Measurements from ENCODE around the gene PTPRD. TPM values are rescaled to one million over a fixed set of nuclear protein-coding genes. Genes with fewer than 3 reads are reported as not detected.

Gene PTPRD
- total RNA-seq, 2 experiments from 2014 or later: 0.10 TPM; not detected in 1

DNA sequence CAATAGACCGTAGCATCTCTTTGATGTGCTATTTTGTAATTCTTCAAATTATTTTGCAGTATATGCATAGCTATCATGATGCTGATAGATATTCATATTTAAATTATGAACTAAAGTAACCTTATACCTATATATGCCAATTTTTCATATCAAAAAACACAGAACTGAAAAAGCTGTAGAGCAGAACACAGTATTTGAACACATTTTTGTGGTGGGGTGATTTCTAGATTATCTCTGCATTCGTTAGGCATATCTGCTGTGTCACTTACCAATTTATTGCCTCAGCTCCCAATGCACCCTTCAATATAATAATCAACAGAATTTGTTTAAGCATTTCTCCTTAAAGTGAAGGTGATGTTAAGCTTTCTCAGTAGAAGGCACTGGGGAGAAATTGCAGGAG, 998.2 kb downstream of the PTPRD start:
- H3K36me3 Mint-ChIP-seq: no peaks in the 10 kb centered on the region
- H3K4me1 Mint-ChIP-seq (ENCODE audit: low read depth): no peaks in the 10 kb centered on the region
- intact Hi-C loops (cut with micrococcal nuclease): no loop called here
- no peak overlapping the region for H3K4me3 Mint-ChIP-seq
- H3K27ac Mint-ChIP-seq: no peak overlapping the region
- DNase-seq: no peak
- ChIA-PET CTCF (no interaction called here), POLR2A (no interaction called here)
- no peaks in the 10 kb centered on the region for H3K27me3 Mint-ChIP-seq
- peaks cover 4% of the 10 kb centered on the region for H3K9me3 Mint-ChIP-seq

DNA sequence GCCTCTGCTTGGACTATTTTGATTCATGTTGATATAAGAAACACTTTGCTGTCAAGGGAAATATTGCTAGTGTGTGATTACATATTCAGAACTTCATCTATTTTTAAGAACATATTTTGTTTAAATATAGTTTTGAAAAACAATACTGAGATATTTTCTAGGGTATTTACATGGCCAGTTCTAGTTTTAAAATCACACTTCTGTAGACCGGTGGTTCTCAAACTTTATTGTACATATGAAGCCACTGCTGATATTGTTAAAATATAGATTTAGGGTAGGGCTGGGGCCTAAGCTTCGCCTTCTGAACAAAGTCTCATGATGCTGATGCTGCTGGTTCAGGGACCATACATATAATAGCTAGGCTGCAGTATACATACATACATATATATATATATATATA, 1000.0 kb downstream of the PTPRD start:
- CTCF ChIA-PET: no interaction called here
- Mint-ChIP-seq H3K4me1 (ENCODE audit: low read depth) (no peaks in the 10 kb centered on the region), H3K36me3 (no peaks in the 10 kb centered on the region), H3K27me3 (no peaks in the 10 kb centered on the region), H3K9me3 (peaks cover 4% of the 10 kb centered on the region), H3K4me3 (no peak overlapping the region), H3K27ac (no peak overlapping the region)
- no peak for DNase-seq
- POLR2A ChIA-PET: no interaction called here
- intact Hi-C loops (cut with micrococcal nuclease): no loop called here

DNA sequence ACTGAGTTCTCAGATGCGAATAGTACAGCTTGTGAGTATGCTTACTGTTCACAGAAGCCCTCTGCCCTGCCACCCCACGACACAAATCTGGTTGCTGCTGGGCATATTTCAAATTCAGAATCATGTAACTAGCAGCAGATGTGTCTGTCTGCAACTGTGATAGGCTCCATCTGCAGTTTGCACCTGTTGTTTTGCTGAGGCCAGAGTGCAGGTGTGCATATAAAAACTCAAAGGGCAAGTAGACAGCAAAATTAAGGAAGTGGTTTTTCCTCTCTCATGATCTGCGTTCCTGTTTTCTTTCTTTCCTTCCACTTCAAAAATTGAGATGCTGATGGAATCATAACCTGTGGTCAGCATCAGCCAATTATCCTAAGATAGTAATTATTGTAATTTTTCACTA, 1000.5 kb downstream of the PTPRD start:
- peaks cover under 1% of the 10 kb centered on the region for H3K9me3 Mint-ChIP-seq
- H3K36me3 Mint-ChIP-seq: no peaks in the 10 kb centered on the region
- H3K27me3 Mint-ChIP-seq: no peaks in the 10 kb centered on the region
- H3K4me3 Mint-ChIP-seq: no peak overlapping the region
- ChIA-PET CTCF (no interaction called here), POLR2A (no interaction called here)
- no peak overlapping the region for H3K27ac Mint-ChIP-seq
- DNase-seq: no peak
- intact Hi-C loops (cut with micrococcal nuclease): no loop called here
- no peaks in the 10 kb centered on the region for H3K4me1 Mint-ChIP-seq (ENCODE audit: low read depth)

DNA sequence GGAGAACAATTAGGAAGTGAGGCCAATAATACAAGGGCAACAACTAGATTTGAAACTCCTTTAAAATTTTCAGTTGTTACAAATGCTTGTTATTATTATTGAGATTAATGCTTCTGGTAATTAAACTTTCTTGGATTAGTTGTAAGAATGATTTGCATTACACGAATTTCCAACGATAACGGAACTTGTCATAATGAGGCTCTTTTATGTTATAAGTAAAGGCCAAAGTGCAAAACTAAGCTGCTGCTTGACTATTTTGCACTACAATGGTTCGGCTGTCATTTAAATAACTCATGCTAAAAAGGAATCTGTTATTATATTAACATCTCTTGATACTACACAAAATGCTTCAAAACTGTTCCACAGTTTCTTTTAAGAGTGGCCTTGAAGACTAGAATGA, 1007.1 kb downstream of the PTPRD start:
- Mint-ChIP-seq H3K27ac (no peak overlapping the region), H3K4me1 (ENCODE audit: low read depth) (no peaks in the 10 kb centered on the region), H3K27me3 (no peaks in the 10 kb centered on the region), H3K36me3 (no peaks in the 10 kb centered on the region), H3K4me3 (no peak overlapping the region), H3K9me3 (peaks cover 2% of the 10 kb centered on the region)
- CTCF ChIA-PET: no interaction called here
- intact Hi-C loops (cut with micrococcal nuclease): loop anchor here (1.0 to 5.0 kb wide), 2 partner anchors 185 to 337 kb away; no protein-coding TSS in a partner anchor
- POLR2A ChIA-PET: no interaction called here
- DNase-seq: no peak

DNA sequence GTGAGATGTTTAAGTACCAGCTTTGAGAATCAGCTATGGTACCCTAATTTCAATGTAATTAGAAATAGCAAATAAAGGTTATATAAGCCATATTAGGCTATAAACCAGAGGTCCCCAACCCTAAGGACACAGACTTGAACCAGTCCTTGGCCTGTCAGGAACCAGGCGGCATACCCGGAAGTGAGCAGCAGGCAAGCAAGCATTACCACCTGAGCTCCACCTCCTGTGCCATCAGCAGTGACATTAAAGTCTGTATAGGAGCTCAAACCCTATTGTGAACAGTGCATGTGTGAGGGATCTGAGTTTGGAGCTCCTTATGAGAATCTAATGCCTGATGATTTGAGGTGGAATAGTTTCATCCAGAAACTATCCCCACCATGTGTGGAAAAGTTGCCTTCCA, 1009.5 kb downstream of the PTPRD start:
- H3K27ac Mint-ChIP-seq: no peak overlapping the region
- POLR2A ChIA-PET: no interaction called here

DNA sequence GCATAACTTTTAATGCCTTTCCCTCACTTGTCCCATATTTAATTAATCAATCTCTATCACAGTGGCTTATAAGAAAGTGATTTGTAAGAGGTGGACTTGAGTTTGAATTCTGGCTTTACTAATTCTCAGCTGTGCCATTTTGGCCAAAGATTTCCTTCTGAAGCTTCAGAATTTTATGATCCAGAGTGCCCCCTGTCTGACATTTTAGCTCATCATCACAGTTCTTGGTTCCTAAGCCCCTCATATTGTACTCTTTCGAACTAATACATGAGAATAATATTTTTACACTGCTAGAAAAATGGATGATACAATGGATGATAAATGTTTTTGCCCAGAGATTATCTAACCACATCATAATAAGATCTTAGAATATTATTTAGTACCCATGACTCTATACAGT, 1014.1 kb downstream of the PTPRD start:
- no peaks in the 10 kb centered on the region for H3K36me3 Mint-ChIP-seq
- H3K27ac Mint-ChIP-seq: no peak overlapping the region
- no peak for DNase-seq
- H3K4me1 Mint-ChIP-seq (ENCODE audit: low read depth): no peaks in the 10 kb centered on the region
- no peak overlapping the region for H3K4me3 Mint-ChIP-seq
- intact Hi-C loops (cut with micrococcal nuclease): no loop called here
- no peaks in the 10 kb centered on the region for H3K27me3 Mint-ChIP-seq
- peaks cover 2% of the 10 kb centered on the region for H3K9me3 Mint-ChIP-seq
- CTCF ChIA-PET: no interaction called here
- POLR2A ChIA-PET: no interaction called here

More for the DNA sequence above, 1009.5 kb downstream of the PTPRD start:
- DNase-seq: no peak
- H3K9me3 Mint-ChIP-seq: peaks cover 2% of the 10 kb centered on the region
- no peaks in the 10 kb centered on the region for H3K36me3 Mint-ChIP-seq
- CTCF ChIA-PET: no interaction called here
- H3K27me3 Mint-ChIP-seq: no peaks in the 10 kb centered on the region
- intact Hi-C loops (cut with micrococcal nuclease): no loop called here
- H3K4me1 Mint-ChIP-seq (ENCODE audit: low read depth): no peaks in the 10 kb centered on the region
- no peak overlapping the region for H3K4me3 Mint-ChIP-seq

DNA sequence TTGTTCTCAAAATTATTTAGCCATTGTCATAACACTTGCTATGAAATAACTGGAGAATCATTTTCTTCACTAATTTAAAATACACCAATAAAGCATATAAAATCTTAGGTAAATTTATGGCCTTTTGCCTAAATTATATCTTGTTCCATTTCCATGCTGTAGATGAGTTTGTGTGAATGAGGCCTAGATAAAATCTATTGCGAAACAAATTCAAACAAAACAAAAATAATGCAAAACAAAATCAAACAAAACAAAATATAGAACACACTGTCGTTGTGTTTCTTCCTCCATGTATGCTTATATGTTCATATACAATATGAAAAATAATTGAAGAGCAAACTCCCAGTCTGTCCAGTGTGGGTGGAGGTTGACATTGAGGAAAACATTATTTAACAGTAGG, 1020.7 kb downstream of the PTPRD start:
- H3K9me3 Mint-ChIP-seq: peaks cover 7% of the 10 kb centered on the region
- CTCF ChIA-PET: no interaction called here
- POLR2A ChIA-PET: no interaction called here
- intact Hi-C loops (cut with micrococcal nuclease): no loop called here
- no peaks in the 10 kb centered on the region for H3K36me3 Mint-ChIP-seq
- DNase-seq: no peak
- no peak overlapping the region for H3K4me3 Mint-ChIP-seq
- H3K27ac Mint-ChIP-seq: no peak overlapping the region
- H3K4me1 Mint-ChIP-seq (ENCODE audit: low read depth): no peaks in the 10 kb centered on the region
- H3K27me3 Mint-ChIP-seq: no peaks in the 10 kb centered on the region

DNA sequence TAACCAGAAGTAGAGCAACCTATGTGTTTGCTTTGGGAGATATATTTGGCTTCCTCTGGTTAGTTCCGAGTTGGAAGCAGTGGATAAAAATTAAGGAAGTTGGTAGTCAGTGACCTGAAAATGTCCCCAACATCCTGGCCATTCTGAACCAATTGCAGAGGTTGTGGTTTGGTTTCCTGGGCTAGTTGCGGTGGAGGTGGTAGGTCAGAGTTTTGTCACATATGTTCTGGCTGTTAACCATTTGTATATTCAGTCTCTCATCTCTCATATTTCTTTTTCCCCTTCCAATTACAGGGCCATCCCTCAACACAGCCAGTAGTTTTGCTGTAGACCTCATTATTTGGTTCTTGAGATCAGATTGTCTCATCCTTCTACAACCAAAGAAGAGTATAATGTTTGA, 1026.9 kb downstream of the PTPRD start:
- intact Hi-C loops (cut with micrococcal nuclease): no loop called here
- Mint-ChIP-seq H3K9me3 (peaks cover 6% of the 10 kb centered on the region), H3K36me3 (no peaks in the 10 kb centered on the region), H3K4me3 (no peak overlapping the region), H3K4me1 (ENCODE audit: low read depth) (no peaks in the 10 kb centered on the region), H3K27me3 (no peaks in the 10 kb centered on the region), H3K27ac (no peak overlapping the region)
- ChIA-PET POLR2A (no interaction called here), CTCF (no interaction called here)
- no peak for DNase-seq

DNA sequence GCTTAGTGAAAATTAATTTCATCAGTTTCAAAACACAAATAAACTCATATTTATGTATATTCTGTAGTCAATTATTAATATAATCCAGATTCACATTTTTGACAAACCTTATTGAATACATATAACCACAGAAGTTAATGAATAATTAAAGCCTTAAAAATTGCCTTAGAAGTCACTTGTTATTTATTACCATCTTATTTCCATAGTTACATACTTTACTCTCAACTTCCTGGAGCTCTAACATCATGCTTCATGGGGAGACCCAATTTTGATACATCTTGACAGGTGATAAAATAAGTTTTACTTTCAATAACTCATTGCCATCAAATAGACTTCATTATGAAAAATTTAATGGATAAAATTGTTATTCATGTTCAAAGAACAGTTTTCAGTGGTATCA, 1038.7 kb downstream of the PTPRD start:
- CTCF ChIA-PET: no interaction called here
- intact Hi-C loops (cut with micrococcal nuclease): no loop called here

DNA sequence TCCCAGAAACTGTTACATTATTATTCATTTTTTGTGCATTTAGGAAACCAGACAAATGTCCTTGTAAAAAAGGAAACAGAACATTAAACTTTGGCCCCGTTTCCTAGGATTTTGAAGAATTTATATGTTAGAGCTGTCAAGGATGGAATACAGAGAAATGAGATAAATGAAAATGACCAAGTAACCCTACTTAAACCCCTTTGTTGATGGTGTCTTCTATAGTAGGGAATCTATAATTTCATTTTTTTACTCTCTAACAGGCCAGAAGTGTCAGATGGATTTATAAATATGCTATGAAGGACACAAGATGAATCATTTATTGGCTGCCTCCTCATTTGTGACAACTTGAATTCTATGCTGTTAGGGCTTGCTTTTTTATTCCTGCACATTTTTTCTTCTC, 1047.1 kb downstream of the PTPRD start:
- Mint-ChIP-seq H3K9me3 (no peaks in the 10 kb centered on the region), H3K4me1 (ENCODE audit: low read depth) (no peaks in the 10 kb centered on the region), H3K27me3 (no peaks in the 10 kb centered on the region), H3K36me3 (no peaks in the 10 kb centered on the region), H3K27ac (no peak overlapping the region), H3K4me3 (no peak overlapping the region)
- ChIA-PET CTCF (no interaction called here), POLR2A (no interaction called here)
- DNase-seq: no peak
- intact Hi-C loops (cut with micrococcal nuclease): no loop called here

More for the DNA sequence above, 1038.7 kb downstream of the PTPRD start:
- POLR2A ChIA-PET: no interaction called here
- Mint-ChIP-seq H3K27me3 (no peaks in the 10 kb centered on the region), H3K4me3 (no peak overlapping the region), H3K27ac (no peak overlapping the region), H3K9me3 (no peaks in the 10 kb centered on the region), H3K4me1 (ENCODE audit: low read depth) (no peaks in the 10 kb centered on the region), H3K36me3 (no peaks in the 10 kb centered on the region)
- no peak for DNase-seq

DNA sequence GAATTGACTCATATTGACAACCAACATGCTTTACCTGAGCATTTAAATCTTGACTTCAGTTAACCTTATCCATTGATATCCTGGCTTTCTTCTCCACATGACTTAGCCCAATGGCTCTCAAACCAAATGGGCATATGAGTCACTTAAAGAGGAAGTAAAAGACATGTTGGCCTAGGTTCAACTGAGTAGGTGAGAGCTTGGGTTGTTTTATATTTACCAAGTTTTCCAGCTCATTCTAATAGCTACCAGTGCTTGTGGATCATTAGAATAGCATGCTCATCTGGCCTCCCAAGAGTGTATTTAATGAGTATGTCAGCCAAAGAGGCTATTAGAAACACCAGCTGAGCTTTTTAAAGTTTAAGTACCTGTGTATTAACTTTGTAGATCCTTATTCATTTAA, 1049.0 kb downstream of the PTPRD start:
- H3K4me1 Mint-ChIP-seq (ENCODE audit: low read depth): no peaks in the 10 kb centered on the region
- no peaks in the 10 kb centered on the region for H3K27me3 Mint-ChIP-seq
- ChIA-PET CTCF (no interaction called here), POLR2A (no interaction called here)
- no peak for DNase-seq
- no peak overlapping the region for H3K4me3 Mint-ChIP-seq
- H3K27ac Mint-ChIP-seq: no peak overlapping the region
- intact Hi-C loops (cut with micrococcal nuclease): no loop called here
- no peaks in the 10 kb centered on the region for H3K9me3 Mint-ChIP-seq
- no peaks in the 10 kb centered on the region for H3K36me3 Mint-ChIP-seq

DNA sequence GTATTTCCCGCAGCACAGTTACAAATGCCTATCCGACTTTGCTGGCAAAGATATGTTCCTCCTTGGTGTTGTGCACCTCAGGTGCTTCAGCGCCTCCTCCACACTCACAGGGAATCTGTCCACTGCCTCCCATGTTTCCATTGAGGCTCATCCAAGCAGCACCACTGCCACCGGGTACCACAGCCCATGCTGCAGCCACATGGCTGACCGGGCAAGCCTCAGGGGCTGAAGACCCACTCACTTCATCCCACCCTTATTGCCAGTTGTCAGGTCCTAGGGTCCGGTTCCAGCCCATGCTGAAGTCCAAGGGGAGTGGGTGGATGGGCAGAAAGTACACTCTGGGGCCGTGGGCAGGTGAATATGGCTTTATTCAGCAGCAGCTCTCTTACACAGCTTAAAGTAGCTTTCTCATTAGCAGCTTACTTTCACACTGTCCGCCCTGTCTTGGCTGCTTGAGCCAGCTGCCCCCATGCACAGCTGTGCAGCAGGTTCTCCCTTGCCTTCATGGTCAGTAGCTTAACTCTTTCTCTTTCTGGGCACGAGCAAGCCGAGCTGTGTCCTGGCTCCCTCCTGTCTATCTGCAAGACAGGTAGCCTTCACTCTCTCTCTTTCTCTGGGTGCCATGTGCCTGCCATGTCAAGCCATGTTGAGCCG, 1052.3 kb downstream of the PTPRD start:
- DNase-seq: no peak
- CTCF ChIA-PET: no interaction called here
- Mint-ChIP-seq H3K36me3 (no peaks in the 10 kb centered on the region), H3K27ac (no peak overlapping the region), H3K9me3 (no peaks in the 10 kb centered on the region), H3K4me3 (no peak overlapping the region), H3K4me1 (ENCODE audit: low read depth) (no peaks in the 10 kb centered on the region), H3K27me3 (no peaks in the 10 kb centered on the region)
- POLR2A ChIA-PET: no interaction called here
- intact Hi-C loops (cut with micrococcal nuclease): no loop called here

DNA sequence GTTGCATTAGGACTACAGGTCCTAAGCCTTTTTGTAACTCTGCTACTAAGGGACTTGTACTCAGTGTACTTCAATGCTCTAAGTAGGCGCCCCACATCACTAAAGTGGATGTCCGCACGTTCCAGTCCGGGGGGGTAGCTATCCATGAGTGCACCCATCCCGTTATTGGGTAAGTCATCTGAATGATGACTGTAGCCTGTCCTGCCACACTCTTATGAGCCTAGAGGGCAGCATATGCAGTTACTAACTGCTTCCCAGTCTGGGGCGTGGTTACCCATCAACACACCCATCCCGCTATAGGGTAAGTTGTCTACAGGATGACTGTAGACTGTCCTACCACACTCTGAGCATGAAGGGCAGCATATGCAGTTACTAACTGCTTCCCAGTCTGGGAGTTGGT, 1053.9 kb downstream of the PTPRD start:
- ChIA-PET POLR2A (no interaction called here), CTCF (no interaction called here)
- no peaks in the 10 kb centered on the region for H3K9me3 Mint-ChIP-seq
- no peaks in the 10 kb centered on the region for H3K36me3 Mint-ChIP-seq
- H3K4me3 Mint-ChIP-seq: no peak overlapping the region
- H3K27ac Mint-ChIP-seq: no peak overlapping the region
- no peaks in the 10 kb centered on the region for H3K4me1 Mint-ChIP-seq (ENCODE audit: low read depth)
- H3K27me3 Mint-ChIP-seq: no peaks in the 10 kb centered on the region
- intact Hi-C loops (cut with micrococcal nuclease): no loop called here
- no peak for DNase-seq
